Esophagus squamous epithelium (tissue), 4 donors: ENCODE data around the gene ZNF366.

Experiments
- CTCF ChIP-seq, 6 experiments: fragments of 450-650 bp in 4 of 6; fragments of 200-600 bp in 2 of 6; sonication (generic) in 2 of 6; IDR thresholded peaks; one replicate each; pipeline ENCODE4 v1.5.1; 2016 to 2019; ENCODE audit warnings: antibody characterized with exemption in 6 of 6, mild to moderate bottlenecking in 4 of 6, moderate library complexity in 4 of 6
- POLR2A ChIP-seq, 4 donors: fragments of 450-650 bp; IDR thresholded peaks; one replicate each; pipeline ENCODE4 v1.6.1; 2017; ENCODE audit warnings: antibody characterized with exemption in 4 of 4, mild to moderate bottlenecking in 4 of 4, moderate library complexity in 3 of 4

GRCh38 chr5:72488756-72489155 is 18.5 kb downstream of the ZNF366 start:
- no peak for TF ChIP-seq CTCF (IDR thresholded peaks at IDR 0.05)
- no peak for TF ChIP-seq POLR2A (IDR thresholded peaks at IDR 0.05)
